Activated naive CD4-positive, alpha-beta T cell treated with Interleukin-2 at 50 U/mL for 16 hours (primary cell): Measurements from ENCODE around the gene MYL1.

Experiments used
- DNase-seq: peaks from one replicate; pipeline ENCODE4 v3.0.0-alpha.2; 2020

MYL1 gene

GRCh38 chr2:210315015-210315788 is at the start of gene MYL1:
MYL1 (minus strand) TSS chr2:210315174; CDS start chr2:210315042, 132 bp downstream.
- DNase-seq: no peak

- no peak for DNase-seq
Measured at GRCh38 chr2:210363876-210364275, 48.9 kb upstream of the MYL1 start.

GRCh38 chr2:210363261-210363660 is 48.3 kb upstream of the MYL1 start:
- no peak for DNase-seq

- no peak for DNase-seq
Measured at GRCh38 chr2:210360412-210360811, 45.4 kb upstream of the MYL1 start.

GRCh38 chr2:210356944-210357343 is 42.0 kb upstream of the MYL1 start:
- no peak for DNase-seq

- DNase-seq: no peak
Measured at GRCh38 chr2:210337159-210337558, 22.2 kb upstream of the MYL1 start.

- DNase-seq: no peak
Measured at GRCh38 chr2:210324906-210325305, 9.9 kb upstream of the MYL1 start.

GRCh38 chr2:210324458-210324857 is 9.5 kb upstream of the MYL1 start:
- no peak for DNase-seq

GRCh38 chr2:210323003-210323402 is 8.0 kb upstream of the MYL1 start:
- no peak for DNase-seq

- no peak for DNase-seq
Measured at GRCh38 chr2:210318891-210319290, 3.9 kb upstream of the MYL1 start.

GRCh38 chr2:210318486-210318885 is 3.5 kb upstream of the MYL1 start:
- no peak for DNase-seq

- DNase-seq: no peak
Measured at GRCh38 chr2:210310550-210310949, 4.4 kb downstream of the MYL1 start.

- no peak for DNase-seq
Measured at GRCh38 chr2:210309548-210310233, 5.3 kb downstream of the MYL1 start.

- no peak for DNase-seq
Measured at GRCh38 chr2:210303498-210303897, 11.5 kb downstream of the MYL1 start.

- DNase-seq: no peak
Measured at GRCh38 chr2:210302326-210302725, 12.6 kb downstream of the MYL1 start.

- DNase-seq: no peak
Measured at GRCh38 chr2:210299866-210300373, 15.1 kb downstream of the MYL1 start.

GRCh38 chr2:210288408-210288807 is 26.6 kb downstream of the MYL1 start:
- DNase-seq: no peak

- DNase-seq: no peak
Measured at GRCh38 chr2:210287301-210287700, 27.7 kb downstream of the MYL1 start.

- no peak for DNase-seq
Measured at GRCh38 chr2:210286123-210286680, 28.8 kb downstream of the MYL1 start.

GRCh38 chr2:210277133-210277532 is 37.8 kb downstream of the MYL1 start:
- DNase-seq: no peak

GRCh38 chr2:210271300-210271699 is 43.7 kb downstream of the MYL1 start:
- DNase-seq: no peak

GRCh38 chr2:210269148-210269547 is 45.8 kb downstream of the MYL1 start:
- no peak for DNase-seq

GRCh38 chr2:210268281-210268680 is 46.7 kb downstream of the MYL1 start:
- no peak for DNase-seq

- DNase-seq: no peak
Measured at GRCh38 chr2:210267698-210268097, 47.3 kb downstream of the MYL1 start.
